Endothelial cell (in vitro differentiated cells): ENCODE results near the gene DKKL1. TPM values are rescaled to one million over a fixed set of nuclear protein-coding genes. Genes with fewer than 3 reads are reported as not detected.
A peak's percentile ranks its signal among the peaks of the same experiment; 100 is the strongest.

Experiments used
- DNase-seq: peaks from one replicate; pipeline ENCODE4 v3.0.0; 2021; ENCODE audit warnings: low spot score
- H3K27ac Mint-ChIP-seq: one replicate; pipeline ENCODE4 v1.8.0; 2021; ENCODE audit warnings: mixed read lengths, inconsistent platforms; ENCODE audit not compliant: unreplicated experiment
- H3K27me3 Mint-ChIP-seq: one replicate; pipeline ENCODE4 v1.8.0; 2021; ENCODE audit warnings: mild to moderate bottlenecking, moderate library complexity, mixed read lengths, inconsistent platforms; ENCODE audit not compliant: unreplicated experiment
- H3K36me3 Mint-ChIP-seq: one replicate; pipeline ENCODE4 v1.8.0; 2021; ENCODE audit warnings: mild to moderate bottlenecking, low read depth, mixed read lengths, inconsistent platforms; ENCODE audit not compliant: unreplicated experiment
- H3K4me1 Mint-ChIP-seq: one replicate; pipeline ENCODE4 v1.8.0; 2021; ENCODE audit warnings: mild to moderate bottlenecking, mixed read lengths, inconsistent platforms; ENCODE audit not compliant: unreplicated experiment
- H3K4me3 Mint-ChIP-seq: one replicate; pipeline ENCODE4 v1.8.0; 2021; ENCODE audit warnings: mild to moderate bottlenecking, mixed read lengths, inconsistent platforms; ENCODE audit not compliant: unreplicated experiment
- H3K9me3 Mint-ChIP-seq: one replicate; pipeline ENCODE4 v1.8.0; 2021; ENCODE audit warnings: mixed read lengths, inconsistent platforms; ENCODE audit not compliant: unreplicated experiment
- CTCF ChIP-seq: fragments of 200-600 bp; sonication (generic); IDR thresholded peaks from one replicate; pipeline ENCODE4 v1.5.0; 2021; ENCODE audit warnings: antibody characterized with exemption; ENCODE audit not compliant: unreplicated experiment
- total RNA-seq: library from RNA; stranded (reverse); fragmentation: NEBNext Ultra II Directional; extraction: Animal tissue kit (Norgen Biotek cat#: 25700); gene quantifications from one replicate; pipeline ENCODE4 v1.2.1, GENCODE V29; 2021; ENCODE audit not compliant: unreplicated experiment

The DKKL1 gene
- total RNA-seq, 1 donor from 2014 or later, result 2.2 TPM

DNA sequence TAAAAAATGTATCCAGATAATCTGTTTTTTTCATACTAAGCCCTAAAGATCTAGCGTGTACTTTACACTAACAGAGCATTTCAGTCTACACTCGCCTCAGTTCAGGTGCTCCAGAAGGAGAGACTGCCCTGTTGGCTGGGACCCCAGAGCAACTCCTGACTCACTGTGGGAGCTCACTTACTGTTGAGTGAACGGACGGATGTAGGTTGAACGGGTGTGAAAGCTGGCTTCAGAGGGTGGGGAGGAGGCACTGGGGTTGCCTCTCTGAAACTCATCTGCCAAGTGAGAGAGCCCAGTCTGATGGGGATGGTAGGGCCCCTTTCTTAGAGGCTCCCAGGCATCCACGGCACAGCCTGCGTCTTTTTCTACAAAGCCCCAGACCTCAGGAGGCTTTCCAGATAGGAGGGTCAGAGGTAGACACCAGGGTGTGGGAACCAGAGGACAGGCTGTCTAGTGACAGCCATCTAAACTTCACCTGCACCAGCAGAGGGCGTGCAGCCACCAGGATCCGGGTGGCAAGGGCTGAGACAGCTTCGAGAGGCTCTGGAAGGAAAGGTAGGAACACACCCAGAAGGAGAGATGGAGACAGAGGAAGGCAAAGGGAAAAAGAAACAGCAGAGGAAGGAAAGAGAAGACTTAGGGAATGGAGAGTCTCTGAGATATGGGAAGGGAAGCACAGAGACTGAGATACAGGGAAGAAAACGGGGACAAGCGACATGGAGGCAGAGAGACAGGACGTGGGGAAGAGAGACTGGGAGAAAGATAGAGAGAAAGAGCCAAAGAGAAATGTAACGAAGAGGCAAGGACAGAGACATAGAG is 28.1 kb downstream of the DKKL1 start:
- Mint-ChIP-seq H3K9me3 (no peaks in the 10 kb centered on the region), H3K27me3 (peaks cover 18% of the 10 kb centered on the region), H3K4me3 (no peak overlapping the region), H3K27ac (no peak overlapping the region), H3K4me1 (peaks cover 5% of the 10 kb centered on the region), H3K36me3 (peaks cover 7% of the 10 kb centered on the region)
- peak; percentile 76 for DNase-seq
- peak; percentile 51 for TF ChIP-seq CTCF

GRCh38 chr19:49393881-49394280 is 30.2 kb downstream of the DKKL1 start:
- no peak for DNase-seq
- H3K4me1 Mint-ChIP-seq, result peaks cover 7% of the 10 kb centered on the region
- H3K4me3 Mint-ChIP-seq, result no peak overlapping the region
- no peaks in the 10 kb centered on the region for H3K9me3 Mint-ChIP-seq
- no peak overlapping the region for H3K27ac Mint-ChIP-seq
- peaks cover 16% of the 10 kb centered on the region for H3K27me3 Mint-ChIP-seq
- H3K36me3 Mint-ChIP-seq, result peaks cover 2% of the 10 kb centered on the region
- TF ChIP-seq CTCF, result no peak

DNA sequence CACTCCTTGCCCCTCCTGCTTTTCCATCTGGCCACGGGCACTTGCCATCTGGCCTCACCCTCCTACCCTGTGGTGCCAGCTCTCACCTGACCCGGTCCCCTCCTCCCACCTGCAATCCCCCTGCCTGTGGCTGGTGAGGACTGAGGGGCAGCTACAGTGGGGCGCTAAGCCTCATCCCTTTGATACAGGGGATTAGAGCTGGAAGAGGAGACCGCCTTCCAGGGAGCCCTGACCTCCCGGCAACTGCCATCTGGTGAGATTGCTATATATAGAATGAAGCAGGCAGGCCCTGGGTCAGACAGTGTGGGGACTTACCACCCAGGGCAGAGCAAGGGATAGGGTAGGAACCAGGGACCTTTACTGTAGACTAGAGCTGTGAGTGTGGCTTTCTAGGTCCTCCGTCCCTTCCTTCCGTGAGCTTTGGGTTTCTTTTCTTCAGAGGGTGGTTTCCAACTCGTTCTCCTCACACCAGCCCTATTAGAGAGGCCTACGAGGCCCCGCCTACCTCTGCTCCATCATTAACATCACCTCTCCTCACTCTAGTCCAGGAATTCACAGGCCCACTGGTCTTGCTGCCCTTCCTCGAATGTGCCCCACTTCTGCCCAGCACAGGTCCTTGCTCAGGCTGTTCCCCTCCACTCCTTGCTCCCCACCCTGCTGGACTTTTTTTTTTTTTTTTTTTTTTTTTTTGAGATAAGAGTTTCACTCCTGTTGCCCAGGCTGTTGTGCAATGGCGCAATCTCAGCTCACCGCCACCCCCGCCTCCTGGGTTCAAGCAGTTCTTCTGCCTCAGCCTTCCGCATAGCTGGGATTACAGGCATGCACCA is 32.1 kb downstream of the DKKL1 start:
- peaks cover 18% of the 10 kb centered on the region for H3K27me3 Mint-ChIP-seq
- H3K4me3 Mint-ChIP-seq, result no peak overlapping the region
- H3K9me3 Mint-ChIP-seq, result no peaks in the 10 kb centered on the region
- no peak overlapping the region for H3K27ac Mint-ChIP-seq
- no peak for TF ChIP-seq CTCF
- H3K36me3 Mint-ChIP-seq, result no peaks in the 10 kb centered on the region
- H3K4me1 Mint-ChIP-seq, result peaks cover 8% of the 10 kb centered on the region
- no peak for DNase-seq

DNA sequence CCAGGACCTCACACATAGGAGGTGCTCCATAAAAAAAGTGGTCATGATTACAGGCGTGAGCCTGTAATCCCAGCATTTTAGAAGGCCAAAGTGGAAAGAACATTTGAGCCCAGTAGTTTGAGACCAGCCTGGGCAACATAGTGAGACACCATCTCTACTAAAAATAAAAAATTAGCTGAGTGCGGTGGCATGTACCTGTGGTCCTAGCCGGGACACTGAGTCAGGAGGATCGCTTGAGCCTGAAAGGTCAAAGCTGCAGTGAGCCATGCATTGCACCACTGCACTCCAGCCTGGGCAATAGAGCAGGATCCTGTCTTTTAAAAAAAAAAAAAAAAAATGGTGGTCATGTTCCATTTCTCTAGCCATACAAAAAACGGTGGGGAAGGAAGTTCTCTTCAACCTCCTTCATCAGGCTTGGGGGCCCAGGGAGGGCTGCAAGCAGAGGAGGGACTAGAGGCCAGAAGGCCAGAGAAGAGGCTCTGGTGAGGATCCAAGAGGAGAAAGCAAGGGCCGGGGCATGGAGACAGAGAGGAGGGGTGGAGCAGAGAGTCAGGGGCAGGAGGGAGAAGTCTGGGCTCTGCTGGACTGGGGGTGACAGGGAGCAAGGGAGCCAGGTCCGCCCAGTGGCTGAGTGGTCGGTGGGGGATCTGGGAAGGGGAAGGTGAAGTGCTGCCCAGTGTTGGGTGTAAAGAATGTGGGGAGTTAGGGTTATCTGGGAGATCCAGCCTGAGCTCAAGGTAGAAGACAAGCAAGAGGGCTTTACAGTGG is 33.2 kb downstream of the DKKL1 start:
- Mint-ChIP-seq H3K27me3 (peaks cover 17% of the 10 kb centered on the region), H3K4me3 (no peak overlapping the region), H3K36me3 (no peaks in the 10 kb centered on the region), H3K4me1 (peaks cover 8% of the 10 kb centered on the region), H3K9me3 (no peaks in the 10 kb centered on the region), H3K27ac (no peak overlapping the region)
- TF ChIP-seq CTCF, result no peak
- DNase-seq, result no peak
